ENCODE measurements around the gene RBCK1. TPM values are rescaled to one million over a fixed set of nuclear protein-coding genes. Genes with fewer than 3 reads are reported as not detected.

Gene RBCK1
- total and polyA plus RNA-seq, 10 of the 15 experiments (the other 5 are each of a cell fraction or from before 2014, with no cell fraction given) = 14.1 to 99.7 (median 76.0) TPM

DNA sequence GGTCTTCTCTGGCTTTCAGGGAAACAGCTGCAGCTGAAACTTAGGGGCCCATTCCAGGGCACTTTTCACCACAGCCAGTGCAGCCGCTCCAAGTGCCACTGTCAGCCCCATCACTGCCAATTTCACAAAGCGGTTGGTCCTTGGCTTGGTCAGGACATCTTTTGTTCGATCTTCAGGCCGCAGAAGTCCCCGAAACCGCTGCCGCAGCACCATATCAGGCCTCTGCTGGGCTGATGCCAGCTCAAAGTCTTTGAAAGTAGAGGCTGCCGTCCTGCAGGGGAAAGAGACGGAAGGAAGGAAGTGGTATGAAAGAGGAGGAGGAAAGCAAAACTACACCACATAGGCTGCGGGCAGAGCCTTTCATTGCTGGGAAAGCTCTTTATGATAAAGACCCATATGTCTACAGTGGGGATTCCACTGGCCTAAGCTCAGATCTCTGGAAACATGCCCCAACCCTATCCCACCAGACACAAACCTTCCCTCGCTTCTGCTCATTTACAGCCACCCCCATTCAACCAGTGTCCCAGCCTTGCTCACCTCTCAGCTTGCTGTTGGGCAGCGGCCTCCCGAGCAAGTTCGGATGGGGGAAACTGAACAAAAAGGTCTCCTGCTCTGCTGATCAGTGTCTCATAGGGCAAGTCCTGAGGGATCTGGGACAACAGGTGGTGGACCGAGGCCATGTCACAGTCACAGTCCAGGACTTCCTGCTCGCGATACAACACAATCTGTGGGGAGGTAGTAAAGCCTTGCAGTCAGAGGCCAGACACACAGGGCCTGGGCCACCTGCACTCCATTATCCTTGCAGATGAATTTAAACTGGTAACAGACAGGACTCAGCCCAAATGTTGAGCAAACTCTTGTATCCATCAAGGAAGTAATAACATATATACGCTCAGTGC lies 30.7 kb downstream of the RBCK1 start (continued):
- no peak for TF ChIP-seq RB1 (IDR thresholded peaks at IDR 0.05; ENCODE audit: borderline replicate concordance)
- no peak for TF ChIP-seq CBX5 (IDR thresholded peaks at IDR 0.05; ENCODE audit: low read depth)
- TF ChIP-seq CEBPB (IDR thresholded peaks at IDR 0.05; ENCODE audit: borderline replicate concordance in 1 of 2, low read depth in 2 of 2, low read length in 2 of 2) = no peak
- no peak for TF ChIP-seq NFIC (IDR thresholded peaks at IDR 0.05; ENCODE audit: low read depth, low read length)
- TF ChIP-seq PAX8 (IDR thresholded peaks at IDR 0.05) = no peak
- TF ChIP-seq, protein P1, sequence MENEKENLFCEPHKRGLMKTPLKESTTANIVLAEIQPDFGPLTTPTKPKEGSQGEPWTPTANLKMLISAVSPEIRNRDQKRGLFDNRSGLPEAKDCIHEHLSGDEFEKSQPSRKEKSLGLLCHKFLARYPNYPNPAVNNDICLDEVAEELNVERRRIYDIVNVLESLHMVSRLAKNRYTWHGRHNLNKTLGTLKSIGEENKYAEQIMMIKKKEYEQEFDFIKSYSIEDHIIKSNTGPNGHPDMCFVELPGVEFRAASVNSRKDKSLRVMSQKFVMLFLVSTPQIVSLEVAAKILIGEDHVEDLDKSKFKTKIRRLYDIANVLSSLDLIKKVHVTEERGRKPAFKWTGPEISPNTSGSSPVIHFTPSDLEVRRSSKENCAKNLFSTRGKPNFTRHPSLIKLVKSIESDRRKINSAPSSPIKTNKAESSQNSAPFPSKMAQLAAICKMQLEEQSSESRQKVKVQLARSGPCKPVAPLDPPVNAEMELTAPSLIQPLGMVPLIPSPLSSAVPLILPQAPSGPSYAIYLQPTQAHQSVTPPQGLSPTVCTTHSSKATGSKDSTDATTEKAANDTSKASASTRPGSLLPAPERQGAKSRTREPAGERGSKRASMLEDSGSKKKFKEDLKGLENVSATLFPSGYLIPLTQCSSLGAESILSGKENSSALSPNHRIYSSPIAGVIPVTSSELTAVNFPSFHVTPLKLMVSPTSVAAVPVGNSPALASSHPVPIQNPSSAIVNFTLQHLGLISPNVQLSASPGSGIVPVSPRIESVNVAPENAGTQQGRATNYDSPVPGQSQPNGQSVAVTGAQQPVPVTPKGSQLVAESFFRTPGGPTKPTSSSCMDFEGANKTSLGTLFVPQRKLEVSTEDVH (IDR thresholded peaks at IDR 0.05; ENCODE audit: low read depth, partially characterized antibody) = no peak
- no peak for TF ChIP-seq YBX1 (IDR thresholded peaks at IDR 0.05)
- no peak for TF ChIP-seq JUND (IDR thresholded peaks at IDR 0.05; ENCODE audit: low read depth, low read length)
- TF ChIP-seq POLR2AphosphoS5 (IDR thresholded peaks at IDR 0.05; ENCODE audit: low read length) = 0 out of 2 replicates have a peak, but pooled peaks have one; percentile 19
- peak; percentile 47; the same call in 1 of the 2 replicates for TF ChIP-seq RUNX3 (IDR thresholded peaks at IDR 0.05; ENCODE audit: low read length)
- TF ChIP-seq ETV6 (conservative IDR thresholded peaks at IDR 0.05 in 1 of 2, IDR thresholded peaks at IDR 0.05 in 1 of 2; ENCODE audit: borderline replicate concordance in 1 of 2, low read depth in 1 of 2) = peak in 1 of 2 experiments; percentile 95; a peak in 2 of 4 replicates
- TF ChIP-seq, protein P2, sequence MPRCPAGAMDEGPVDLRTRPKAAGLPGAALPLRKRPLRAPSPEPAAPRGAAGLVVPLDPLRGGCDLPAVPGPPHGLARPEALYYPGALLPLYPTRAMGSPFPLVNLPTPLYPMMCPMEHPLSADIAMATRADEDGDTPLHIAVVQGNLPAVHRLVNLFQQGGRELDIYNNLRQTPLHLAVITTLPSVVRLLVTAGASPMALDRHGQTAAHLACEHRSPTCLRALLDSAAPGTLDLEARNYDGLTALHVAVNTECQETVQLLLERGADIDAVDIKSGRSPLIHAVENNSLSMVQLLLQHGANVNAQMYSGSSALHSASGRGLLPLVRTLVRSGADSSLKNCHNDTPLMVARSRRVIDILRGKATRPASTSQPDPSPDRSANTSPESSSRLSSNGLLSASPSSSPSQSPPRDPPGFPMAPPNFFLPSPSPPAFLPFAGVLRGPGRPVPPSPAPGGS (IDR thresholded peaks at IDR 0.05; ENCODE audit: borderline replicate concordance, insufficient read depth, low read depth, low read length, poor library complexity, severe bottlenecking) = no peak
- TF ChIP-seq, protein P3, sequence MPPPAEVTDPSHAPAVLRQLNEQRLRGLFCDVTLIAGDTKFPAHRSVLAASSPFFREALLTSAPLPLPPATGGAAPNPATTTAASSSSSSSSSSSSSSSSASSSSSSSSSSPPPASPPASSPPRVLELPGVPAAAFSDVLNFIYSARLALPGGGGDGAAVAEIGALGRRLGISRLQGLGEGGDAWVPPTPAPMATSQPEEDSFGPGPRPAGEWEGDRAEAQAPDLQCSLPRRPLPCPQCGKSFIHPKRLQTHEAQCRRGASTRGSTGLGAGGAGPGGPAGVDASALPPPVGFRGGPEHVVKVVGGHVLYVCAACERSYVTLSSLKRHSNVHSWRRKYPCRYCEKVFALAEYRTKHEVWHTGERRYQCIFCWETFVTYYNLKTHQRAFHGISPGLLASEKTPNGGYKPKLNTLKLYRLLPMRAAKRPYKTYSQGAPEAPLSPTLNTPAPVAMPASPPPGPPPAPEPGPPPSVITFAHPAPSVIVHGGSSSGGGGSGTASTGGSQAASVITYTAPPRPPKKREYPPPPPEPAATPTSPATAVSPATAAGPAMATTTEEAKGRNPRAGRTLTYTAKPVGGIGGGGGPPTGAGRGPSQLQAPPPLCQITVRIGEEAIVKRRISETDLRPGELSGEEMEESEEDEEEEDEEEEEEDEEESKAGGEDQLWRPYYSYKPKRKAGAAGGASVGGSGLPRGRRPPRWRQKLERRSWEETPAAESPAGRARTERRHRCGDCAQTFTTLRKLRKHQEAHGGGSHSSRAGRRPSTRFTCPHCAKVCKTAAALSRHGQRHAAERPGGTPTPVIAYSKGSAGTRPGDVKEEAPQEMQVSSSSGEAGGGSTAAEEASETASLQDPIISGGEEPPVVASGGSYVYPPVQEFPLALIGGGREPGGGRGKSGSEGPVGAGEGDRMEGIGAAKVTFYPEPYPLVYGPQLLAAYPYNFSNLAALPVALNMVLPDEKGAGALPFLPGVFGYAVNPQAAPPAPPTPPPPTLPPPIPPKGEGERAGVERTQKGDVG (CRISPR knock-in tag; IDR thresholded peaks at IDR 0.05) = no peak
- no peak for TF ChIP-seq BRCA1 (IDR thresholded peaks at IDR 0.05; ENCODE audit: low read depth, low read length)
- TF ChIP-seq SMAD5 (IDR thresholded peaks at IDR 0.05; ENCODE audit: low read depth) = no peak
- TF ChIP-seq SPI1 (IDR thresholded peaks at IDR 0.05; ENCODE audit: borderline replicate concordance, insufficient read depth, low read depth, low read length) = 0 out of 2 replicates have a peak, but pooled peaks have one; percentile 17

Measured in GM12878 (cell line).